ENCODE measurements around the gene TMEM79.

DNA sequence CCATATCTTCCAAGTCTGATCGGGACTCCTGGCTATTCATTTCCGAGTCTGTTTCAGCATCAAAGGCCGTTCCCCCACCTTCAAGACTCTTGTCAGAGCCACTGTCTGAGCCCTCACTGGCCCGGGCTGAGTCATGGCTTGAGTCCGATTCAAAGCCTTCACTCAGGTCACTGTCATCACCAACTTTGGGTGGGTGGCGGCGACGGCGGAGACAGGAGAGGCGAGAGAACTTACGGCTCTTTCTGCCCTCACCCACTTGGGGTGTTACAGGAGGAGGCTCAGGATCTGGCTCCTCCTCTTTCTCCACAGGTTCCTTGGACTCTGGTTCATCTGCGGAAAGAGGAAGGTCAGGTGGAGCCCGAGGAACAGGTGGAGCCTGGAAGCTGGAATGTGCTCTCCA, 18.1 kb upstream of the TMEM79 start:
- TF ChIP-seq POLR2A (IDR thresholded peaks at IDR 0.05; ENCODE audit: low read length) (no peak), GATA1 (IDR thresholded peaks at IDR 0.05; ENCODE audit: low read depth, low read length) (no peak)

Measured in erythroblast (primary cell).